Neural cell (in vitro differentiated cells): ENCODE measurements around the gene OR4L1. TPM values are rescaled to one million over a fixed set of nuclear protein-coding genes. Genes with fewer than 3 reads are reported as not detected.
"Not testable (repeated sequence)": the region's sequence is repeated elsewhere in the genome, so short reads cannot be mapped to it uniquely, and the experiment has no call there.

Experiments
- H2AFZ ChIP-seq: fragments of 200-600, 300-800 bp; sonication (generic), shearing (Covaris generic); 2 replicates; pipeline ENCODE4 v1.6.0; 2014; ENCODE audit warnings: low read depth, mild to moderate bottlenecking, antibody characterized with exemption, low read length, moderate library complexity
- H3F3A ChIP-seq: fragments of 200-600 bp; shearing (Covaris generic); 2 replicates; pipeline ENCODE4 v1.6.1; 2016; ENCODE audit warnings: mild to moderate bottlenecking, moderate library complexity, mixed read lengths, antibody characterized with exemption, low read length; ENCODE audit not compliant: insufficient read depth, poor library complexity, severe bottlenecking
- H3K27ac ChIP-seq: fragments of 200-600, 300-800 bp; sonication (generic), shearing (Covaris generic); 2 replicates; pipeline ENCODE4 v1.5.1; 2014; ENCODE audit warnings: mild to moderate bottlenecking, low read length, moderate library complexity
- H3K27me3 ChIP-seq: fragments of 300-800, 200-600 bp; sonication (generic), shearing (Covaris generic); 2 replicates; pipeline ENCODE4 v1.6.0; 2014; ENCODE audit warnings: mild to moderate bottlenecking, low read depth, low read length, moderate library complexity; ENCODE audit not compliant: insufficient read depth
- H3K36me3 ChIP-seq: fragments of 300-800, 200-600 bp; sonication (generic), shearing (Covaris generic); 2 replicates; pipeline ENCODE4 v1.5.1; 2014; ENCODE audit warnings: mild to moderate bottlenecking, antibody characterized with exemption, low read length, moderate library complexity; ENCODE audit not compliant: insufficient read depth
- H3K4me2 ChIP-seq: fragments of 300-800, 200-600 bp; sonication (generic), shearing (Covaris generic); 2 replicates; pipeline ENCODE4 v1.6.0; 2014; ENCODE audit warnings: mild to moderate bottlenecking, low read length
- H3K4me3 ChIP-seq: fragments of 300-800, 200-600 bp; sonication (generic), shearing (Covaris generic); 2 replicates; pipeline ENCODE4 v1.5.1; 2014; ENCODE audit warnings: mild to moderate bottlenecking, low read length, moderate library complexity
- H3K79me2 ChIP-seq: fragments of 200-600 bp; shearing (Covaris generic); replicated peaks from 2 replicates; pipeline ENCODE4 v1.6.0; 2014; ENCODE audit warnings: mild to moderate bottlenecking, low read length, moderate library complexity; ENCODE audit not compliant: insufficient read depth
- H3K9ac ChIP-seq: fragments of 300-800, 200-600 bp; sonication (generic), shearing (Covaris generic); 2 replicates; pipeline ENCODE4 v1.6.1; 2016; ENCODE audit warnings: mild to moderate bottlenecking, low read length, mixed read lengths
- H3K9me2 ChIP-seq: fragments of 200-600 bp; shearing (Covaris generic); 2 replicates; pipeline ENCODE4 v1.6.1; 2016; ENCODE audit warnings: mild to moderate bottlenecking, low read length, mixed read lengths; ENCODE audit not compliant: insufficient read depth
- H3K9me3 ChIP-seq: fragments of 200-600, 300-800 bp; sonication (generic), shearing (Covaris generic); 2 replicates; pipeline ENCODE4 v1.6.1; 2016; ENCODE audit warnings: mild to moderate bottlenecking, mixed run types, low read length, moderate library complexity, mixed read lengths
- H4K20me1 ChIP-seq: fragments of 200-600 bp; shearing (Covaris generic); 2 replicates; pipeline ENCODE4 v1.6.1; 2016; ENCODE audit warnings: mild to moderate bottlenecking, mixed run types; ENCODE audit not compliant: insufficient read depth
- CTCF ChIP-seq: fragments of 450-650 bp; IDR thresholded peaks from 2 replicates; pipeline ENCODE4 v1.5.1; 2014; ENCODE audit warnings: antibody characterized with exemption, mild to moderate bottlenecking, moderate library complexity; ENCODE audit not compliant: poor library complexity, severe bottlenecking
- EP300 ChIP-seq: fragments of 450-650 bp; conservative IDR thresholded peaks from 2 replicates; pipeline ENCODE4 v1.6.1; 2014; ENCODE audit warnings: antibody characterized with exemption, mild to moderate bottlenecking, moderate library complexity; ENCODE audit not compliant: poor library complexity, severe bottlenecking
- EZH2 ChIP-seq: fragments of 200-600, 300-800 bp; shearing (Covaris generic), sonication (generic); IDR thresholded peaks from 2 replicates; pipeline ENCODE4 v1.6.1; 2014; ENCODE audit warnings: antibody characterized with exemption, low read length, borderline replicate concordance, mild to moderate bottlenecking; ENCODE audit not compliant: insufficient read depth, poor library complexity, severe bottlenecking
- MXI1 ChIP-seq: fragments of 450-650 bp; conservative IDR thresholded peaks from 2 replicates; pipeline ENCODE4 v1.6.1; 2014; ENCODE audit warnings: antibody characterized with exemption, mild to moderate bottlenecking; ENCODE audit not compliant: poor library complexity, severe bottlenecking
- POLR2AphosphoS5 ChIP-seq: IDR thresholded peaks from 2 replicates; pipeline ENCODE4 v1.6.1; 2012
- RAD21 ChIP-seq: fragments of 450-650 bp; conservative IDR thresholded peaks from 2 replicates; pipeline ENCODE4 v1.6.1; 2014; ENCODE audit warnings: antibody characterized with exemption, mild to moderate bottlenecking, moderate library complexity
- REST ChIP-seq: IDR thresholded peaks from 2 replicates; pipeline ENCODE4 v1.6.1; 2012; ENCODE audit warnings: borderline replicate concordance
- SMC3 ChIP-seq: fragments of 450-650 bp; conservative IDR thresholded peaks from 2 replicates; pipeline ENCODE4 v1.6.1; 2014; ENCODE audit warnings: antibody characterized with exemption, mild to moderate bottlenecking, moderate library complexity; ENCODE audit not compliant: poor library complexity
- TAF1 ChIP-seq: IDR thresholded peaks from 2 replicates; pipeline ENCODE4 v1.6.1; 2012; ENCODE audit warnings: low read depth
- polyA plus RNA-seq: library from polyadenylated mRNA; depleted of rRNA; stranded (reverse); fragments of >200 nt; gene quantifications from 2 replicates; pipeline ENCODE4 v1.2.3, GENCODE V29; 2014

OR4L1 gene
- polyA plus RNA-seq, 1 donor from 2014 or later, result not detected

GRCh38 chr14:20093442-20093841 lies 33.6 kb downstream of the OR4L1 start:
- no peak overlapping the region for H3K9ac ChIP-seq
- no peaks in the 10 kb centered on the region for H4K20me1 ChIP-seq
- no peak overlapping the region for H2AFZ ChIP-seq
- no peaks in the 10 kb centered on the region for H3K36me3 ChIP-seq
- H3K27ac ChIP-seq, result no peak overlapping the region
- no peak overlapping the region for H3K4me2 ChIP-seq
- H3F3A ChIP-seq, result no peaks in the 10 kb centered on the region
- no peaks in the 10 kb centered on the region for H3K27me3 ChIP-seq
- no peaks in the 10 kb centered on the region for H3K79me2 ChIP-seq
- H3K9me3 ChIP-seq, result no peaks in the 10 kb centered on the region
- no peak for TF ChIP-seq MXI1
- no peak for TF ChIP-seq RAD21
- TF ChIP-seq CTCF, result no peak
- no peak for TF ChIP-seq TAF1
- no peak for TF ChIP-seq SMC3
- TF ChIP-seq POLR2AphosphoS5, result no peak
- TF ChIP-seq EZH2, result no peak
- TF ChIP-seq REST, result no peak
- no peak for TF ChIP-seq EP300
- no peak overlapping the region for H3K4me3 ChIP-seq
- H3K9me2 ChIP-seq, result no peaks in the 10 kb centered on the region

- H3K9ac ChIP-seq, H3K4me2 ChIP-seq, H3K27ac ChIP-seq, H3K9me2 ChIP-seq, H3K4me3 ChIP-seq, H4K20me1 ChIP-seq, H3K79me2 ChIP-seq, H3K27me3 ChIP-seq, H3F3A ChIP-seq, H3K9me3 ChIP-seq, H2AFZ ChIP-seq, H3K36me3 ChIP-seq: not testable (repeated sequence)
These were observed 39.3 kb downstream of the OR4L1 start for GRCh38 chr14:20098926-20099770.
